OCI-LY7 (cell line): Measurements from ENCODE around the gene IFNL3.

Experiments
- EZH2phosphoT487 ChIP-seq: fragments of 200-600 bp; sonication (generic); IDR thresholded peaks from 2 replicates; pipeline ENCODE4 v1.6.1; 2018; ENCODE audit warnings: low read depth, borderline replicate concordance, mild to moderate bottlenecking, mixed run types, antibody characterized with exemption, low read length, moderate library complexity, mixed read lengths
- TF ChIP-seq, protein P1 (sequence below): fragments of 200-600 bp; sonication (generic); conservative IDR thresholded peaks from 2 replicates; pipeline ENCODE4 v1.5.1; 2014; ENCODE audit warnings: mild to moderate bottlenecking, antibody characterized with exemption, low read length, moderate library complexity, mixed read lengths

DNA sequence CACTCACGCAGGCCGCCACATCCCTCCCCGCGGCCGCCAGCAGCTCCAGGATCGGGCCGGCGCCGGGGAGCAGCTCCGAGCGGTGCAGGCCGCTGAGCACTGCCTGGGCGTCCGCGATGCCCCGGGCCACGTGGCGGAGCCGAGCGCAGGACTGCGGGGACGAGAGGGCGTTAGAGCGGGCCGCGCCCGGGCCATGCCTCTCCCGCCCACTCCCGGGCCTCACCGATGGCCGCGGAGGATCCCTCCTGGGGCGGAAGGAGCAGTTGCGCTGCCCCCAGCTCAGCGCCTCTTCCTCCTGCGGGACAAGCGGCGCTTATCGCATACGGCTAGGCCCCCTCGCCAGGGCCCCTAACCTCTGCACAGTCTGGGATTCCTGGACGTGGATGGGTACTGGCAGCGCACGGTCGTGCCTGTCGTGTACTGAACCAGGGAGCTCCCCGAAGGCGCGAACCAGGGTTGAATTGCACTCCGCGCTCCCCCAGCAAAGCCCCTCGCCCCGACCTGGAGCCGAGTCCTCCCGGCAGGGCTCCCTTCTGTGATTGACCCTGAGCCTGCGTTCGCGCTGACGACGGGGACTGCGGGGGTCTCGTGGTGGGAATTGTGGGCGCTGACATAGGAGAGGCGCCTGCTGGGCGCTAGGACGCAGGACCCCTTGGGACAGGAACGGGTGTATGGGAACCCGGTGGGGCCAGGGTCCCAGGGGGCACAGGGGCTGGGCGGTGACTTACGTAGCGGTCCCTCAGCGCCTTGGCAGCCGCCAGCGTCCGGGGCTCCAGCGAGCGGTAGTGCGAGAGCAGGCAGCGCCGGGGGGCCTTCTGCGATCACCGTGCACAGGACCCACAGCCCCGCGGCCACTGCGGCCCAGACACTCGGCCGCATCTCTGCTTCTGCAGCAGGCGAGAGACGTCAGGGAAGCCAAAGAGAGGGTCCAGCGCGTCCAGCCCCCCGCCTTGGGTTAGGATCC is 3.2 kb upstream of the IFNL3 start:
- TF ChIP-seq, protein P1, sequence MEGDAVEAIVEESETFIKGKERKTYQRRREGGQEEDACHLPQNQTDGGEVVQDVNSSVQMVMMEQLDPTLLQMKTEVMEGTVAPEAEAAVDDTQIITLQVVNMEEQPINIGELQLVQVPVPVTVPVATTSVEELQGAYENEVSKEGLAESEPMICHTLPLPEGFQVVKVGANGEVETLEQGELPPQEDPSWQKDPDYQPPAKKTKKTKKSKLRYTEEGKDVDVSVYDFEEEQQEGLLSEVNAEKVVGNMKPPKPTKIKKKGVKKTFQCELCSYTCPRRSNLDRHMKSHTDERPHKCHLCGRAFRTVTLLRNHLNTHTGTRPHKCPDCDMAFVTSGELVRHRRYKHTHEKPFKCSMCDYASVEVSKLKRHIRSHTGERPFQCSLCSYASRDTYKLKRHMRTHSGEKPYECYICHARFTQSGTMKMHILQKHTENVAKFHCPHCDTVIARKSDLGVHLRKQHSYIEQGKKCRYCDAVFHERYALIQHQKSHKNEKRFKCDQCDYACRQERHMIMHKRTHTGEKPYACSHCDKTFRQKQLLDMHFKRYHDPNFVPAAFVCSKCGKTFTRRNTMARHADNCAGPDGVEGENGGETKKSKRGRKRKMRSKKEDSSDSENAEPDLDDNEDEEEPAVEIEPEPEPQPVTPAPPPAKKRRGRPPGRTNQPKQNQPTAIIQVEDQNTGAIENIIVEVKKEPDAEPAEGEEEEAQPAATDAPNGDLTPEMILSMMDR: no peak
- TF ChIP-seq EZH2phosphoT487: no peak
